ENCODE data around the gene MEDAG.

- no peak for TF ChIP-seq CTCF (conservative IDR thresholded peaks at IDR 0.05; ENCODE audit: low read depth, low read length)
- TF ChIP-seq EZH2 (IDR thresholded peaks at IDR 0.05; ENCODE audit: borderline replicate concordance, low read depth, low read length, poor library complexity, severe bottlenecking), result no peak
Measured at GRCh38 chr13:30895773-30896172, 10.3 kb upstream of the MEDAG start.

All from A673 (cell line).